Measurements from ENCODE around the gene FRMPD3. TPM values are rescaled to one million over a fixed set of nuclear protein-coding genes. Genes with fewer than 3 reads are reported as not detected.

The FRMPD3 gene
- total RNA-seq, 1 experiment from 2014 or later, result 0.11 TPM

DNA sequence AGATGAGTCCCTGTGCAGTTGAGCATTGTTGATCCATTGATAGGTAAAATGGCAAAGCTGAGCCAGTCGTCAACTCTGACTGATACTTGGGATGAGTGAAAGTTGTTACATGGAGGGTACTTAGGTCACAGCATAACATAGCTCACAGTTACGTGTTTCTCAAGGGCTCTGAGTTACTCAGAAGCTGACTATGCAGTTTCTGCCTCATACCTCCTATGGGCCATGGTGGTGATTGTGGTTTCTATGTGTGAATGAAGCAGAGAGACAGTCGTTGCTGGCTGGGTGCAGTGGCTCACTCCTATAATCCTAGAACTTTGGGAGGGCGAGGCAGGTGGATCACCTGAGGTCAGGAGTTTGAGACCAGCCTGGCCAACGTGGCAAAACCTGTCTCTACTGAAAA, 30.8 kb downstream of the FRMPD3 start:
- no peak for DNase-seq (ENCODE audit: low read depth)

DNA sequence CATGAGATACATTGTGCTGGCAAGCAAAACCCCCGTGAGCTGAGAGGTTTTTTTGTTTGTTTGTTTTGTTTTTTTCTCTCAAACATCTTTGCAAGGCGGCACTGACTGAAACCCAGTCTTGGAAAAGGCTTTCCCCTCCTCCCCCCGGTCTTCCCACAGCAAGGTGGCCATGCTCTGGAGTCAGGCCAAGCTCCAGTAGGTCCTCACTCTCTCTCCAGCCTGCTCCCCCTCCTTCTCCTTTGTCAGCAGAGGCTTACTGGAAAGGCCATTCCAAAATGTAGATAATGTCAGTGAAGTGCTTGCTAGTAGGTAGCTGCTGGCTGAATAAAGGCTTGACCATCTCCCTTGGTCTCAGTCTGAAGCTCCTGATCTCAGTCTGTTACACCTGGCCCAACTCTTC, 32.6 kb downstream of the FRMPD3 start:
- no peak for DNase-seq (ENCODE audit: low read depth)

DNA sequence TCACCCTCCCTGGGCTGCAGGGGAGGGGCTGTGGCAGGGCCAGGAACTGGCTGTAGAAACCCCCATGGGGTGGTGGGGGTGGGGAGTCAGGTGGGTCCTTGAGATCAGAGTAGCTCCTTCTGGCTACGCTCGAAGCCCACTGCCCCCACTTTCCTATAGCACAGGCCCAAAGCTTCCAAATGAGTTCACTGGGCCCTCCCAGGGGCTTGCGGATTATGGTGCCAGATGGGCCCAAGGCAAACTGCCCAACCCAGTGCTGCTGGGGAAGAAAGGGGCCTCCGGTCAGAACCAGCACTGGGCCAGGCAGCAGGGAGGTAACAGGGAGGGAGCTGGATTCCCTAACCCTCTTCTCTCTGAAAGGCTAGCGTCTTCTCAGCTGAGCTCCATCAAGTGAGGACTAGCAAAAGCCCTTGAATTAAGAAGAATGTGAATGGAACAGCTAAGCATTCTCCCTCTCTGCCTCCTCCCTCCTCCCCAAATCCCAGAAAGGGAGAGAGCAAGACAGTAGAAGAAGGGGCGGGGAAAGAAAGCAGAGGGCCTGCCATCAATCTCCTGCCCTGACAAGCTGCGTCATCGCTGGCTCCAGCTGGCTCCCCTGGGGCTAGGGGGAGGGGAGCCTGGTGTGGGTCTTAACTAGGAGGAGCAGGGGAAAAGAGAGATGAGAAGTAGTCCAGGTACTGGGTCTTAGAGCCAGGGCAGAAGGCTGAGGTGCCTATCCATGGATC, 34.7 kb downstream of the FRMPD3 start:
- peak; percentile 45 for DNase-seq (ENCODE audit: low read depth)

DNA sequence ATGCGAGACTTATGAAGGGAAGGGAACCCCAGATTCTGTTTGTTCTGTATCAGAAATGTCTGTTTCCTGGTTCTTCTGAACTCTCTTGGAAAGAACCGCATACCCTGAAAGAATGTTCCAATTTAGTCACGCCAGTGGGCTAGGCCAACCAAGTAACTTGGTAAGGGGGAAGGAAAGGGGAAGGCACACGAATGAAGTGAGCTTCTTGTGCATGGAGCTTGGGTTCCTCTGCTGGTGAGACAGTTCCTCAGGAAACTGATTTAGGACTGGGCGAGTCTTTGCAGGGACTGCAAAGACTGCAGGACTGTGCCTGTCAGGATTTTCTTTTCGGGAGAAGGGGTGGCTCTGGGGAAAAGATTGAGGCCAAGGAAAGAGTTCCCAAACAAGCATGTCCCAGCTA, 35.6 kb downstream of the FRMPD3 start:
- DNase-seq (ENCODE audit: low read depth), result no peak

DNA sequence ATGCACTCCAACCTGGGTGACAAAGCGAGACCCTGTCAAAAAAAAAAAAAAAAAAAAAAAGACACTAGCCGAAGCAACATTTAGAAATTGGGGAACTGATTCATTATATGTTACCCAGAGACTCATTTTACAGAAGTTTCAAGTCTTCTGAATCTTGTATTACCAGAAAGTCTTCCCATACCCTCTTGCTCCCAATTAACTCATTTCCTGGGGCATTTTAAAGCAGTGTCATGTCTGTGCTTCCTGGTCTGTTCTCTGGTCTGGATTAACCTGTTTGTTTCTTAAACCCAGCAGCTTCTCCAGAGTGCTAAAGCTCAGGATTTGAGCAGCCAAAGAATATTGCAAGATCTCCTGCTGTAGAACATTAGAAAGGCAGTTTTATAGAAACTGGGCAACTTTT, 43.7 kb downstream of the FRMPD3 start:
- DNase-seq (ENCODE audit: low read depth), result no peak

- DNase-seq (ENCODE audit: low read depth), result no peak
Measured at GRCh38 chrX:107496786-107497185, 47.3 kb downstream of the FRMPD3 start.

Other genes starting within 250 kb of the FRMPD3 start
- 2.2 and 2.9 TPM in 2 replicates for gene NUP62CL, start 243.2 kb upstream of the FRMPD3 start, total RNA-seq (2014; rRNA removed; shearing (Covaris generic))
- not detected in 2 replicates for gene DNAAF6, start 243.0 kb upstream of the FRMPD3 start, total RNA-seq (2014; rRNA removed; shearing (Covaris generic))
- 79.3 and 83.1 TPM in 2 replicates for gene PRPS1, start 178.9 kb downstream of the FRMPD3 start, total RNA-seq (2014; rRNA removed; shearing (Covaris generic))

Data from Daoy (cell line).